GM12878 (cell line): Measurements from ENCODE around the gene PHYKPL. TPM values are rescaled to one million over a fixed set of nuclear protein-coding genes. Genes with fewer than 3 reads are reported as not detected.

Source experiments
- CEBPB ChIP-seq, 2 experiments: fragments of 150-350 bp in 1 of 2; IDR thresholded peaks; 2 replicates each; pipeline ENCODE4 v1.6.1; 2012 to 2014; ENCODE audit warnings: low read depth in 2 of 2, low read length in 2 of 2, borderline replicate concordance in 1 of 2, inconsistent platforms in 1 of 2
- E4F1 ChIP-seq: fragments of 450-650 bp; IDR thresholded peaks from 2 replicates; pipeline ENCODE4 v1.6.1; 2018; ENCODE audit warnings: borderline replicate concordance, mild to moderate bottlenecking; ENCODE audit not compliant: partially characterized antibody
- HDAC6 ChIP-seq: fragments of 200-600 bp; sonication (generic); IDR thresholded peaks from one replicate; pipeline ENCODE4 v1.8.0; 2017; ENCODE audit warnings: antibody characterized with exemption; ENCODE audit not compliant: unreplicated experiment
- NBN ChIP-seq: fragments of 450-650 bp; IDR thresholded peaks from 2 replicates; pipeline ENCODE4 v1.6.1; 2016
- NFYA ChIP-seq: IDR thresholded peaks from 2 replicates; pipeline ENCODE4 v1.6.1; 2011; ENCODE audit warnings: low read depth, mild to moderate bottlenecking, low read length, improper control_type of control experiment, borderline replicate concordance
- NR2F1 ChIP-seq: fragments of 450-650 bp; conservative IDR thresholded peaks from 2 replicates; pipeline ENCODE4 v1.6.1; 2017; ENCODE audit warnings: mild to moderate bottlenecking
- NRF1 ChIP-seq: conservative IDR thresholded peaks from 2 replicates; pipeline ENCODE4 v1.6.1; 2011; ENCODE audit warnings: mild to moderate bottlenecking, low read depth, low read length, improper control_type of control experiment
- POU2F2 ChIP-seq: IDR thresholded peaks from 3 replicates; pipeline ENCODE4 v1.6.1; 2011; ENCODE audit warnings: low read depth, mild to moderate bottlenecking, low read length, borderline replicate concordance
- RAD21 ChIP-seq: IDR thresholded peaks from 2 replicates; pipeline ENCODE4 v1.6.1; 2011; ENCODE audit warnings: mild to moderate bottlenecking, low read depth, low read length, moderate library complexity; ENCODE audit not compliant: insufficient read depth
- SMAD1 ChIP-seq: fragments of 450-650 bp; IDR thresholded peaks from 2 replicates; pipeline ENCODE4 v1.6.1; 2018; ENCODE audit warnings: mild to moderate bottlenecking, low read depth; ENCODE audit not compliant: partially characterized antibody
- SMAD5 ChIP-seq: IDR thresholded peaks from 2 replicates; pipeline ENCODE4 v1.6.1; 2016; ENCODE audit warnings: antibody characterized with exemption, low read depth
- SREBF1 ChIP-seq: IDR thresholded peaks from 2 replicates; pipeline ENCODE4 v1.6.1; 2012; ENCODE audit warnings: mild to moderate bottlenecking, low read length
- ZNF24 ChIP-seq: fragments of 450-650 bp; IDR thresholded peaks from 2 replicates; pipeline ENCODE4 v1.6.1; 2017; ENCODE audit warnings: antibody characterized with exemption, mild to moderate bottlenecking
- ZNF274 ChIP-seq: IDR thresholded peaks from one replicate; pipeline ENCODE4 v1.8.0; 2011; ENCODE audit not compliant: insufficient read length, insufficient read depth
- polyA plus RNA-seq, 11 experiments: library from polyadenylated mRNA; depleted of rRNA in 4 of 11; unstranded in 6 of 11; stranded (reverse) in 5 of 11; fragments of >200 nt; fragmentation: Nextera tagmentation in 4 of 11; fragmentation: Illumina TruSeq in 1 of 11; extraction: Ambion mirVana in 4 of 11; extraction: Trizol in 1 of 11; gene quantifications; 1 replicate in 1 of 11; 2 replicates in 10 of 11; pipeline versions ENCODE4 v1.2.1 to v1.2.3, GENCODE V29; 2011 to 2016; ENCODE audit warnings: inconsistent platforms in 2 of 11, missing spikeins in 2 of 11, low read depth in 1 of 11
- total RNA-seq, 4 experiments: library from RNA; depleted of rRNA in 3 of 4; stranded (reverse); fragments of >200 nt in 3 of 4; fragmentation: Illumina TruSeq in 1 of 4; extraction: Trizol in 1 of 4; gene quantifications; 2 replicates each; pipeline versions ENCODE4 v1.2.1 to v1.2.3, GENCODE V29; 2013 to 2021
- TF ChIP-seq, protein P1 (sequence below): IDR thresholded peaks from 2 replicates; pipeline ENCODE4 v1.6.1; 2011; ENCODE audit warnings: mild to moderate bottlenecking, low read depth, low read length, moderate library complexity; ENCODE audit not compliant: insufficient replicate concordance

PHYKPL gene
- total and polyA plus RNA-seq, 10 of the 15 experiments (the other 5 are each of a cell fraction or from before 2014, with no cell fraction given): 4.5 to 53.9 (median 25.6) TPM

DNA sequence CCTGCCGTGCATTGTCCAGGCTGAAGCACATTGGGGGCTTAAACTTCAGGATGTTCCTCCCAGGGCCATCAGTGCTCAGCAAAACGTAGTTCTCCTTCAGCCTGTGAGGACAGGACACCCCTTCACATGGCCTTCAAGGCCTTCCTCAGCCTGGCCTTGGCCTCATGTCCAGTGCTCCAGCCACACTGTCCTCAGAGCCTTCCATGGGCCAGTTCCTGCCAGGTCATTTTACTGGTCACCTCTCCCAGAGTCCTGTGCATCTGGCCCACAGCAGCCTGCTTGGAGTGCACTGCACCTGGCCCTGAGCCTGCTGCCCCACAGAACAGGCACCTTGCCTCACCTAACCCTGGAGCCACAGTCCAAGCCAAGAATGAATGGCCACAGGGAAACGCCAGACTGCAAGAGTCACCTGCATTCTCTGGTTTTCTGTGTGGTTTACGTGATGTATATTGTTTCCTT lies 19.6 kb downstream of the PHYKPL start (continued):
- TF ChIP-seq CEBPB (IDR thresholded peaks at IDR 0.05; ENCODE audit: borderline replicate concordance in 1 of 2, low read depth in 2 of 2, low read length in 2 of 2) (no peak), NR2F1 (no peak), ZNF274 (no peak), NBN (no peak), POU2F2 (no peak), RAD21 (no peak), NRF1 (no peak), E4F1 (no peak), SMAD5 (peak; percentile 18; the same call in 1 of the 2 replicates), SREBF1 (no peak), SMAD1 (no peak), ZNF24 (no peak), NFYA (no peak), HDAC6 (no peak)
- TF ChIP-seq, protein P1, sequence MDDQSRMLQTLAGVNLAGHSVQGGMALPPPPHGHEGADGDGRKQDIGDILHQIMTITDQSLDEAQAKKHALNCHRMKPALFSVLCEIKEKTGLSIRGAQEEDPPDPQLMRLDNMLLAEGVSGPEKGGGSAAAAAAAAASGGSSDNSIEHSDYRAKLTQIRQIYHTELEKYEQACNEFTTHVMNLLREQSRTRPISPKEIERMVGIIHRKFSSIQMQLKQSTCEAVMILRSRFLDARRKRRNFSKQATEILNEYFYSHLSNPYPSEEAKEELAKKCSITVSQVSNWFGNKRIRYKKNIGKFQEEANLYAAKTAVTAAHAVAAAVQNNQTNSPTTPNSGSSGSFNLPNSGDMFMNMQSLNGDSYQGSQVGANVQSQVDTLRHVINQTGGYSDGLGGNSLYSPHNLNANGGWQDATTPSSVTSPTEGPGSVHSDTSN: no peak
- TF ChIP-seq, all 136 proteins: peak for 4
